HEK293 (cell line): ENCODE measurements around the gene ZNF787.

Source experiments
- CTCF ChIP-seq: fragments of 450-650 bp; formaldehyde crosslinking; IDR thresholded peaks from 2 replicates; pipeline ENCODE4 v1.5.1; 2016; ENCODE audit warnings: missing biosample characterization, missing genetic modification characterization
- GLI2 ChIP-seq: fragments of 450-650 bp; formaldehyde crosslinking; IDR thresholded peaks from 2 replicates; pipeline ENCODE4; 2017; ENCODE audit warnings: missing biosample characterization, missing genetic modification characterization, low read depth, borderline replicate concordance
- GLI4 ChIP-seq: fragments of 450-650 bp; formaldehyde crosslinking; IDR thresholded peaks from 2 replicates; pipeline ENCODE4 v1.5.1; 2016; ENCODE audit warnings: missing biosample characterization, missing genetic modification characterization
- PATZ1 ChIP-seq: fragments of 450-650 bp; formaldehyde crosslinking; IDR thresholded peaks from 2 replicates; pipeline ENCODE4 v1.5.1; 2016; ENCODE audit warnings: missing biosample characterization, missing genetic modification characterization
- PBX3 ChIP-seq: sonication (generic); formaldehyde crosslinking; IDR thresholded peaks from 2 replicates; pipeline ENCODE4 v1.8.1; 2022; ENCODE audit warnings: mild to moderate bottlenecking, moderate library complexity, missing genetic modification reagents
- PRDM4 ChIP-seq: fragments of 450-650 bp; formaldehyde crosslinking; IDR thresholded peaks from 2 replicates; pipeline ENCODE4 v1.5.1; 2017; ENCODE audit warnings: missing biosample characterization, missing genetic modification characterization
- ZNF423 ChIP-seq: fragments of 450-650 bp; formaldehyde crosslinking; IDR thresholded peaks from 2 replicates; pipeline ENCODE4 v1.5.1; 2016; ENCODE audit warnings: missing biosample characterization, missing genetic modification characterization
- ZNF433 ChIP-seq: fragments of 450-650 bp; formaldehyde crosslinking; IDR thresholded peaks from 2 replicates; pipeline ENCODE4 v1.5.1; 2016; ENCODE audit warnings: missing biosample characterization, missing genetic modification characterization, low read depth
- ZNF518A ChIP-seq: fragments of 450-650 bp; formaldehyde crosslinking; conservative IDR thresholded peaks from 2 replicates; pipeline ENCODE4 v1.5.1; 2016; ENCODE audit warnings: low read depth, missing biosample characterization, missing genetic modification characterization
- ZNF558 ChIP-seq: fragments of 450-650 bp; formaldehyde crosslinking; IDR thresholded peaks from 2 replicates; pipeline ENCODE4 v1.5.1; 2016; ENCODE audit warnings: missing biosample characterization, missing genetic modification characterization

- TF ChIP-seq ZNF518A (tag by site-specific recombination) (no peak), PRDM4 (tag by site-specific recombination) (no peak), ZNF423 (tag by site-specific recombination) (no peak), PATZ1 (tag by site-specific recombination) (no peak), GLI2 (tag by site-specific recombination) (no peak), CTCF (no peak), GLI4 (tag by site-specific recombination) (no peak), ZNF433 (tag by site-specific recombination) (no peak), ZNF558 (no peak), PBX3 (CRISPR knock-in tag) (no peak)
Observed at GRCh38 chr19:56117376-56117884, 3.7 kb downstream of the ZNF787 start.
